Measurements from ENCODE around the gene RNF150. TPM values are rescaled to one million over a fixed set of nuclear protein-coding genes. Genes with fewer than 3 reads are reported as not detected.

Gene RNF150
- total and polyA plus RNA-seq, 4 donors = 0.27 to 1.4 (median 0.81) TPM

GRCh38 chr4:140887467-140887866 lies 245.8 kb downstream of the RNF150 start:
- TF ChIP-seq RAD21 (IDR thresholded peaks at IDR 0.05) (no peak), SP1 (IDR thresholded peaks at IDR 0.05) (no peak), NR2F2 (IDR thresholded peaks at IDR 0.05) (no peak)
- no peaks in the 10 kb centered on the region for H3K9me3 ChIP-seq (ENCODE audit: control insufficient read depth in 4 of 4, low read length in 3 of 4)
- WGBS = 39% methylated on average over 2 of the region's 2 CpGs
- H3K4me1 ChIP-seq (ENCODE audit: control insufficient read depth in 4 of 4, insufficient read depth in 4 of 4, low read length in 3 of 4) = no peaks in the 10 kb centered on the region
- H3K36me3 ChIP-seq (ENCODE audit: control insufficient read depth in 4 of 4, insufficient read depth in 3 of 4, low read depth in 1 of 4, low read length in 3 of 4) = no peaks in the 10 kb centered on the region
- H3K4me3 ChIP-seq (ENCODE audit: low read depth in 1 of 3, low read length in 3 of 3) = no peak overlapping the region
- peaks cover 0 to 5% (median 0%) of the 10 kb centered on the region in 4 donors for H3K27me3 ChIP-seq (ENCODE audit: control insufficient read depth in 4 of 4, insufficient read depth in 4 of 4, low read length in 3 of 4)
- no peak overlapping the region for H3K9ac ChIP-seq (ENCODE audit: low read depth in 1 of 2, low read length in 2 of 2)
- H3K27ac ChIP-seq (ENCODE audit: low read depth in 1 of 2, low read length in 2 of 2) = no peak overlapping the region
- no peak for DNase-seq (ENCODE audit: low spot score)

GRCh38 chr4:140884431-140885058 lies 248.7 kb downstream of the RNF150 start:
- Histone ChIP-seq H3K4me1 (ENCODE audit: control insufficient read depth in 4 of 4, insufficient read depth in 4 of 4, low read length in 3 of 4) (peaks cover 0 to 1% (median 0%) of the 10 kb centered on the region in 4 donors), H3K36me3 (ENCODE audit: control insufficient read depth in 4 of 4, insufficient read depth in 3 of 4, low read depth in 1 of 4, low read length in 3 of 4) (no peaks in the 10 kb centered on the region), H3K9ac (ENCODE audit: low read depth in 1 of 2, low read length in 2 of 2) (no peak overlapping the region), H3K27me3 (ENCODE audit: control insufficient read depth in 4 of 4, insufficient read depth in 4 of 4, low read length in 3 of 4) (no peaks in the 10 kb centered on the region), H3K27ac (ENCODE audit: low read depth in 1 of 2, low read length in 2 of 2) (no peak overlapping the region), H3K9me3 (ENCODE audit: control insufficient read depth in 4 of 4, low read length in 3 of 4) (no peaks in the 10 kb centered on the region), H3K4me3 (ENCODE audit: low read depth in 1 of 3, low read length in 3 of 3) (no peak overlapping the region)
- TF ChIP-seq FOXA1 (IDR thresholded peaks at IDR 0.05) (no peak), MAX (IDR thresholded peaks at IDR 0.05) (peak; percentile 23), HNF4A (conservative IDR thresholded peaks at IDR 0.05) (no peak), RAD21 (IDR thresholded peaks at IDR 0.05) (peak; percentile 83 to 86), GABPA (IDR thresholded peaks at IDR 0.05 in 1 of 2, conservative IDR thresholded peaks at IDR 0.05 in 1 of 2) (no peak), CTCF (IDR thresholded peaks at IDR 0.05; ENCODE audit: low read depth, low read length, missing input control) (peak; percentile 49), YY1 (IDR thresholded peaks at IDR 0.05) (no peak)
- peak; percentile 36 for DNase-seq (ENCODE audit: low spot score)
- WGBS = 42% methylated on average over 4 of the region's 4 CpGs

GRCh38 chr4:140877781-140878180 lies 255.5 kb downstream of the RNF150 start:
- peaks cover 0 to 5% (median 0%) of the 10 kb centered on the region in 4 donors for H3K9me3 ChIP-seq (ENCODE audit: control insufficient read depth in 4 of 4, low read length in 3 of 4)
- H3K36me3 ChIP-seq (ENCODE audit: control insufficient read depth in 4 of 4, insufficient read depth in 3 of 4, low read depth in 1 of 4, low read length in 3 of 4) = no peaks in the 10 kb centered on the region
- DNase-seq (ENCODE audit: low spot score) = no peak
- H3K27me3 ChIP-seq (ENCODE audit: control insufficient read depth in 4 of 4, insufficient read depth in 4 of 4, low read length in 3 of 4) = no peaks in the 10 kb centered on the region
- H3K4me1 ChIP-seq (ENCODE audit: control insufficient read depth in 4 of 4, insufficient read depth in 4 of 4, low read length in 3 of 4) = peaks cover 0 to 1% (median 0%) of the 10 kb centered on the region in 4 donors
- no peak overlapping the region for H3K27ac ChIP-seq (ENCODE audit: low read depth in 1 of 2, low read length in 2 of 2)
- no peak overlapping the region for H3K4me3 ChIP-seq (ENCODE audit: low read depth in 1 of 3, low read length in 3 of 3)
- H3K9ac ChIP-seq (ENCODE audit: low read depth in 1 of 2, low read length in 2 of 2) = no peak overlapping the region
- TF ChIP-seq HNF4A (conservative IDR thresholded peaks at IDR 0.05) (no peak), MAX (IDR thresholded peaks at IDR 0.05) (no peak), REST (IDR thresholded peaks at IDR 0.05) (no peak), ATF3 (IDR thresholded peaks at IDR 0.05) (no peak), GABPA (IDR thresholded peaks at IDR 0.05 in 1 of 2, conservative IDR thresholded peaks at IDR 0.05 in 1 of 2) (no peak), SP1 (IDR thresholded peaks at IDR 0.05) (no peak), YY1 (IDR thresholded peaks at IDR 0.05) (no peak), CTCF (IDR thresholded peaks at IDR 0.05; ENCODE audit: low read depth, low read length, missing input control) (no peak), ZBTB33 (IDR thresholded peaks at IDR 0.05) (no peak), EGR1 (IDR thresholded peaks at IDR 0.05; ENCODE audit: low read depth in 2 of 2) (no peak), JUND (IDR thresholded peaks at IDR 0.05) (no peak), TAF1 (conservative IDR thresholded peaks at IDR 0.05) (no peak), RXRA (IDR thresholded peaks at IDR 0.05) (no peak), NR2F2 (IDR thresholded peaks at IDR 0.05) (no peak)
